Suppressor macrophage treated with lipopolysaccharide for 1 hour (primary cell): Measurements from ENCODE around the gene SLC25A1.

Experiments used
- DNase-seq, 3 donors: peaks; one replicate each; pipeline ENCODE4 v3.0.0-alpha.2; 2020 to 2022

SLC25A1 gene

DNA sequence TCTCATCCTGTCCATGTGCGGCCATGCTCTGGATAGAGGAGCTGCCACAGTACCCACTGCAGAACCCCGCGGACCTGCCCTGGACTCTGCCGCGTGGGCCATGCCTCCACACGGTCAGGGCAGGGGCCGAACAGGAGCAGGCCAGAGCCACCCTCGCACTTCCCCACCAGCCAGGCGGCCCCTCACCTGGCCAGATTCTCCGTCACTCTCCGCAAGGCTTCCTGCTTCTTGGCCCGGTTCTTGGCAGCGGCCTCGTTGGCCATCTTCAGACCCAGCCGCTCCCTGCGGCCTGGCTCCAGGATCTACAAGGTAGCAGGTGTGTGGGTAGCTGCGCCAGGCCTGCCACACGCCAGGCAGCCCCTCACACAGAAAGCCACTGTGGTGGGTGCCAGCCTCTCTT lies 43.7 kb downstream of the SLC25A1 start:
- DNase-seq = no peak

GRCh38 chr22:19134176-19134831 lies 44.2 kb downstream of the SLC25A1 start:
- DNase-seq = no peak

DNA sequence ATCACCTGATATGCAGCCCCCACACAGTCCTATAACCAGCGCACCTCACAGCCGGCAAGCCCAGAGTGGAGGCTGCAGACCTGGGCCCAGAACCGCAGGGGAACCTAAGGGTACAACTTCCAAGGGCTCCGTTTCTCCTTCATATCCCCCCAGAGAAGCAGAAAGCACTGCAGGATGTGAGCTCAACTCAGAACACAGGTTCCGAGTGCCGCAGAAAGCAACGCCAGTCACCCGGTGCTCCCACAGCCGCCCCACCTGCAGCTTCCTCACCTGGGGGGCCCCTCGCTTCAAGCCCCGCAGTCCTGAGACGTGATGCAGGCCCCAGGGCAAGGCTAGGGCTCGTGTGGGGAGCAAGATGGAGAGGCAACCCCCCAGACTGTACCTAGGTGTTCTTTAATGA lies 45.0 kb downstream of the SLC25A1 start:
- no peak for DNase-seq

DNA sequence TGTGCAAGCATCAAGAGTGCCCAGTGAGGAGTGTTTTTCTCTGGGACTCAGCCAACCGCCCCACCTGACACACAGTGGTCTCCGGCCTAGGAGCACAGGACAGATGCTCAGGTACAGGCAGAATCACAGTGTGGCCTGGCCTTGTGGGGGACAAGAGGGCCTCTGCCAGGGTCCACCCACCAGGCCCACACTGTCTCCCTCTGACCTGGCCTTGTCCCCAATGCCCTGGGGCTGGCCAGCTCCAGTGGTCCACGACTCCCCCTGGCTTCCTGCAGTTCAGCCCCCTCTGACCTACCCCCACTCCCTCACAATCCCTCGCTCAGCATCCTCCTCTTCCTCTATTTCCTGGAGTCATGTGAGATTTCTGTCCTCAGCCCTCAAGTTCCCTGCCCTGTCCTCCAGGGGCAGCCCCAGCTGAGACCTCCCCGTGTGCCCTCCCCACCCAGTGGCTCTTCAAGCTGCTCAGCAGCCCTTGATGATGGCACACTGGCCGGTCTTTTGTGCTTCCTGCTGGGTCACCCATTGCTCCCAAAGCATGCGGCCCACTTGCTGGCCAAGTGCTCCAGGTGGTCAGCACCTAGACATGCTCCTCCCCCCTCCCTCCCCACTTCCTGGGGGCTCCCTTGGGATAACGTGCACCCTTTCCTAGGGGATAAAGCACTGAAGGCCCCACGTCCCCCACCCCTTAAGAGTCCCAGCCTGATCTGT lies 45.7 kb downstream of the SLC25A1 start:
- DNase-seq = no peak

- DNase-seq = no peak
These were observed 46.4 kb downstream of the SLC25A1 start for GRCh38 chr22:19132153-19132552.

DNA sequence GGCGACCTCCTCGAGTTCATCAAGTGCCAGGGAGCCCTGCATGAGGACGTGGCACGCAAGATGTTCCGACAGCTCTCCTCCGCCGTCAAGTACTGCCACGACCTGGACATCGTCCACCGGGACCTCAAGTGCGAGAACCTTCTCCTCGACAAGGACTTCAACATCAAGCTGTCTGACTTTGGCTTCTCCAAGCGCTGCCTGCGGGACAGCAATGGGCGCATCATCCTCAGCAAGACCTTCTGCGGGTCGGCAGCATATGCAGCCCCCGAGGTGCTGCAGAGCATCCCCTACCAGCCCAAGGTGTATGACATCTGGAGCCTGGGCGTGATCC lies 46.9 kb downstream of the SLC25A1 start:
- DNase-seq = no peak

DNA sequence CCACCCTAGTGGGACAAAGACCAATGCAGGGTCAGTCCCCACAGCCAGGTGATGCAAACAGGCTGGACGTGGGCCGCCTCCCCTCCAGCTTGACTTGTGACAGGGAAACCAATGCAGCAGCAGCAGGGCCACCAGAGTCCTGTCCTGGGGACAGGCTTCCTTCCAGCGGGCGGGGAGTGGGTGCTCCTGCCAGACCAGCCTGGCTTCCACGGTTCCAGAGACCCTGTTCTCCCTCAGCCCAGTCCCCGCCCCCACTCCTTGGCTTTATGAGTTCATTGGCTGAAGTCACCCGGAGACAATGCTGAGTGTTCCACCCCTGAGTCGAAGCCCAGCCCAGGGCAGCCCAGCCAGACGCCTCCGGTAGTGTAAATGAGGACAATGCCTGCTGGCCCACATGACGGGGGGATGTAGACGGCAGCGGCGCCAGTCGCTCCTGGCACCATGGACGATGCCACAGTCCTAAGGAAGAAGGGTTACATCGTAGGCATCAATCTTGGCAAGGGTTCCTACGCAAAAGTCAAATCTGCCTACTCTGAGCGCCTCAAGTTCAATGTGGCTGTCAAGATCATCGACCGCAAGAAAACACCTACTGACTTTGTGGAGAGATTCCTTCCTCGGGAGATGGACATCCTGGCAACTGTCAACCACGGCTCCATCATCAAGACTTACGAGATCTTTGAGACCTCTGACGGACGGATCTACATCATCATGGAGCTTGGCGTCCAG lies 47.4 kb downstream of the SLC25A1 start, which contains the start of gene TSSK2:
TSS of gene TSSK2 (plus strand) at position 350 of the 726 bp plus-strand sequence. CDS start at position 442, 92 bp downstream.
- DNase-seq = no peak

- DNase-seq = no peak
These were observed 48.7 kb downstream of the SLC25A1 start for GRCh38 chr22:19129871-19130270.

DNA sequence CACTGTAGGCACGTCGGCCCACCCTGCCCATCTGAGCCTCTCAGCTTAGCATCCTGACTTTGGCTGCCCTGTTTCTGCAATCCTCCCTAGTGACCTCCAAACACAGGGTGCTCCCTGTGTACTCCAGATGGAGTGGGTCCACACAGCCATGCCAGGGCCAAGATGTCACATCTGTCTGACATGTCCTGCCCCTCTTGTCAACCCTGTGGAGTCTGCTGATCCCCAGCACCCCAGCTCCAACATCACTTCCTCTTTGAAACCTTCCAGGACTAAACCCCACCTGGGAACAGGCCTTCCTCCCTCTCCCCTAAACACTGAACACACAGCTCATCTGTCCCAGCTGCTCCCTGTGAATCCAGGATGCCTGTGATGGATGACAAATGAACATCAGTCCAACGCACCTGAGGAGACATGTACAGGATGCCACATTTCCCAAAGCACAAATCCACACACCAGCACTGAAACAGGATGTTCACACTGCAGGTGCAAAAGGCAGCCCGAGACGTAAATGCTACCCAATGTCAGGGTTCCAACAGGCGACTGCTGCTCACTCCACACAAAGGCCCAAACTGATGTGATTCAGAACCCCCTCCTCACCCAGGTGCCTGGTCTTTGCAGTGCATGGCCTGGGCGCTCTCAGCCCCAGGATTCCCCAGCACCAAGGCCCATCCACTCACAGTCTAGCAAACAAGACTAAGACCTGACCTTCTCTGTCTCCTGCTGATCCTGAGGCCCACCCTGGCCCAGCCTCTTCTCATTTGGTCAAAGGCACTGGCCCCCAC lies 49.4 kb downstream of the SLC25A1 start:
- DNase-seq = no peak

DNA sequence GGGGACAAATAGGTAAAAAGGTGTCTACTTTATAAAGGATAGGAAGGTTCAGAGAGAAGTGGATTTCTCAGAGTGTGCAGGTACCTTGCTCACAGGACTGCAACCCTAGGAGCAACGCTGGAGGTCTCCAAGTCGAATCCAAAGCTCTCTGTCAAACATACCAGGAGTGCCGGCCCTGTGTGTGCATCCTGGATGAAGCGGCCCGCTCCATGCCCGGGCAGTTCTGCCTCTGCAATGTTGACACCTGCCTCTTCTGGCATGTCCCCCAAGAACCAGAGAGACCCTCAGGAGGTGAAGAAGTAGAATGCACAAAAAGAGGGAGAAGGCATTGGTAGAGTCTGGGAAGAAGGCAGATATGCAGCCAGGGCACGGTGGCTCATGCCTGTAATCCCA lies 50.5 kb downstream of the SLC25A1 start:
- no peak for DNase-seq

DNA sequence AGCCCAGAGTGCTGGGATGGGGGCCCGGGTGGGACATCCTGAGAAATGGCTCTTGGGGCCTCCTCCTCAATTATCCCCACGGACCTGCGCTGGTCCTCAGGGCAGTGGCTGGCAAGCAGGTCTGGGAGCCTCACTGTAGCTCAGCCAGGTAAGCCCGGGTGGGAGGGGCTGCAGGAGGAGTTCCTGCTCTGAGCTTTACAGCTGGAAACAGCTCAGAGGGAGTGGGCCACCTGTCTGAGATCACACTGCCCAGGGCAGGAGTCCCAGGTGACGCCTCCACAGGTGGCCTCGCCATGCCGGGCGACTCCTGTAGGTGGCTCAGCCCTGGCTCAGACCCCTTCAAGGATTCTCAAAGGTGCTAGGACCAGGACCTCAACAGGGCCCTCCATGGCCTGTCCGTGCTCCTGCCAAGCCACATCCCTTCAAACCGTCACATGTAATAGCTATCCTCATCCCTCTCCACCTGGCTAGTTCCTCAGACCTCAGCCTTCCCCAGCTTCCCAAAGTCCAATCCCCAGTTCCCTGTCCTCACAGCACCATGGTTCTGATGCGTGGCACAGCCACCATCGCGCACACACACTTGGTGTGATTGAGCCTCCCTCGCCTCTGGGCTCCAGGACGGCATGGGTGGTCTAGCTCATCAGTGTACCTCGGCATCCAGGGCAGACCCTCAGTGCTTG lies 51.1 kb downstream of the SLC25A1 start:
- no peak for DNase-seq

- DNase-seq = no peak
These were observed 51.9 kb downstream of the SLC25A1 start for GRCh38 chr22:19126309-19127273.
